OCI-LY1 (cell line): ENCODE data around the gene ACTN4.

Experiments
- H2AFZ ChIP-seq: fragments of 200-600 bp; sonication (generic), shearing (Covaris generic); 2 replicates; pipeline ENCODE4 v1.6.0; 2014; ENCODE audit warnings: antibody characterized with exemption, mild to moderate bottlenecking, low read length
- H3F3A ChIP-seq: fragments of 200-600 bp; sonication (generic), shearing (Covaris generic); 2 replicates; pipeline ENCODE4 v1.6.0; 2014; ENCODE audit warnings: mild to moderate bottlenecking, antibody characterized with exemption, low read length, moderate library complexity; ENCODE audit not compliant: insufficient read depth
- H3K27ac ChIP-seq: fragments of 200-600 bp; sonication (generic); 2 replicates; pipeline ENCODE4 v1.5.1; 2014; ENCODE audit warnings: low read length, mixed run types, mild to moderate bottlenecking, low read depth; ENCODE audit not compliant: poor library complexity, severe bottlenecking
- H3K27me3 ChIP-seq: fragments of 200-600 bp; sonication (generic); 2 replicates; pipeline ENCODE4 v1.6.0; 2014; ENCODE audit warnings: antibody characterized with exemption, mild to moderate bottlenecking, low read length, moderate library complexity; ENCODE audit not compliant: insufficient read depth
- H3K36me3 ChIP-seq: fragments of 200-600 bp; sonication (generic); 2 replicates; pipeline ENCODE4 v1.6.1; 2014; ENCODE audit warnings: mild to moderate bottlenecking, antibody characterized with exemption, low read length, moderate library complexity, mixed read lengths; ENCODE audit not compliant: insufficient read depth
- H3K4me1 ChIP-seq: fragments of 200-600 bp; sonication (generic); 2 replicates; pipeline ENCODE4 v1.5.1; 2014; ENCODE audit warnings: mild to moderate bottlenecking, low read length, moderate library complexity; ENCODE audit not compliant: insufficient read depth, severe bottlenecking
- H3K4me2 ChIP-seq: fragments of 200-600 bp; sonication (generic), shearing (Covaris generic); 2 replicates; pipeline ENCODE4 v1.6.1; 2014; ENCODE audit warnings: low read length
- H3K4me3 ChIP-seq: fragments of 200-600 bp; sonication (generic); 2 replicates; pipeline ENCODE4 v1.5.1; 2014; ENCODE audit warnings: low read length, low read depth, mild to moderate bottlenecking, mixed read lengths; ENCODE audit not compliant: poor library complexity, severe bottlenecking
- H3K79me2 ChIP-seq: fragments of 200-600 bp; shearing (Covaris generic); 2 replicates; pipeline ENCODE4 v1.6.1; 2016; ENCODE audit warnings: mixed run types, low read length, mixed read lengths; ENCODE audit not compliant: insufficient read depth
- H3K9ac ChIP-seq: fragments of 200-600 bp; sonication (generic), shearing (Covaris generic); 2 replicates; pipeline ENCODE4 v1.6.1; 2014; ENCODE audit warnings: mild to moderate bottlenecking, low read length, mixed read lengths
- H3K9me2 ChIP-seq: fragments of 200-600 bp; sonication (generic), shearing (Covaris generic); 2 replicates; pipeline ENCODE4 v1.6.1; 2014; ENCODE audit warnings: low read depth, mild to moderate bottlenecking, low read length, mixed read lengths
- H3K9me3 ChIP-seq: fragments of 200-600 bp; shearing (Covaris generic); 2 replicates; pipeline ENCODE4 v1.6.1; 2014; ENCODE audit warnings: low read length, mixed read lengths
- H4K20me1 ChIP-seq: fragments of 200-600 bp; sonication (generic), shearing (Covaris generic); 2 replicates; pipeline ENCODE4 v1.6.0; 2016; ENCODE audit warnings: mild to moderate bottlenecking, low read length; ENCODE audit not compliant: insufficient read depth
- EZH2 ChIP-seq: fragments of 200-600 bp; sonication (generic), shearing (Covaris generic); IDR thresholded peaks from 2 replicates; pipeline ENCODE4 v1.8.0; 2017; ENCODE audit warnings: borderline replicate concordance, mixed run types, mild to moderate bottlenecking, antibody characterized with exemption, low read length, moderate library complexity, mixed read lengths
- TF ChIP-seq, protein P1 (sequence below): fragments of 200-600 bp; sonication (generic), shearing (Covaris generic); IDR thresholded peaks from 2 replicates; pipeline ENCODE4 v1.5.1; 2017; ENCODE audit warnings: mild to moderate bottlenecking, antibody characterized with exemption, low read length, moderate library complexity, mixed read lengths

Gene ACTN4

DNA sequence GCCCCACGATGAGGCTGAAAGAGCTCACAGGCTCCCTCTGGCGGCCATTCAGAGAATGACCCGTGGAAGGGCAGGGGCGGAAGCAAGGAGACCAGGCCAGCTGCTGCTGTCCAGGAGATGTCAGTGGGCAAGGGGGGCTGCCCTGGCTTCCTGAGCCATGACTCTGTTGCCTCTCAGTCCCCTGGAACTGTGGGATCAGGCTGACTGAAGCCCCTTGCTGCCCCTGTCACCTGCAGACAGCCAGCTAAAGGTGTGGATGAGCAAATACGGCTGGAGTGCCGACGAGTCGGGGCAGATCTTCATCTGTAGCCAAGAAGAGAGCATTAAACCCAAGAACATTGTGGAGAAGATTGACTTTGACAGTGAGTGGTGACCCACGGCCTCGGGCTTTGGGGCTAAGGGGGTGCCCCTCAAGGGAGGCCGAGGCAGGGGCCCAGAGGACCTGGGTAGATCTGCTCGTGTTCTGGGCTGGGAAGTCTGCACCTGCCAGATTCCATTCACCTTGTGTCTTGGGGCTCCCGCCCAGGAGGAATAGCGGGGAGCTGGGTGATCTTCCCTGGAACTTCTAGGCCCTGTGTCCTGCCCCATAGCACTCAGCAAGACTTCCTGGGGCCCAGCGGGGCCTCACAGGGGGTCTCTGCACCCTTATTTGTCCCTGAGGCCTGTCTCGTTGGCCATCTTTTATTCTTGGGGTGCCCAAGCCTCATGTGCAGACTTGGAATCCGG lies 12.5 kb upstream of the ACTN4 start:
- Histone ChIP-seq H2AFZ (no peak overlapping the region), H3K9ac (no peak overlapping the region), H3F3A (no peaks in the 10 kb centered on the region), H3K9me2 (no peaks in the 10 kb centered on the region), H3K4me3 (no peak overlapping the region), H3K4me2 (no peak overlapping the region), H3K36me3 (peaks cover 43% of the 10 kb centered on the region), H4K20me1 (no peaks in the 10 kb centered on the region), H3K27ac (no peak overlapping the region), H3K4me1 (peaks cover 12% of the 10 kb centered on the region), H3K9me3 (no peaks in the 10 kb centered on the region), H3K79me2 (no peaks in the 10 kb centered on the region), H3K27me3 (no peaks in the 10 kb centered on the region)
- no peak for TF ChIP-seq EZH2
- TF ChIP-seq, protein P1, sequence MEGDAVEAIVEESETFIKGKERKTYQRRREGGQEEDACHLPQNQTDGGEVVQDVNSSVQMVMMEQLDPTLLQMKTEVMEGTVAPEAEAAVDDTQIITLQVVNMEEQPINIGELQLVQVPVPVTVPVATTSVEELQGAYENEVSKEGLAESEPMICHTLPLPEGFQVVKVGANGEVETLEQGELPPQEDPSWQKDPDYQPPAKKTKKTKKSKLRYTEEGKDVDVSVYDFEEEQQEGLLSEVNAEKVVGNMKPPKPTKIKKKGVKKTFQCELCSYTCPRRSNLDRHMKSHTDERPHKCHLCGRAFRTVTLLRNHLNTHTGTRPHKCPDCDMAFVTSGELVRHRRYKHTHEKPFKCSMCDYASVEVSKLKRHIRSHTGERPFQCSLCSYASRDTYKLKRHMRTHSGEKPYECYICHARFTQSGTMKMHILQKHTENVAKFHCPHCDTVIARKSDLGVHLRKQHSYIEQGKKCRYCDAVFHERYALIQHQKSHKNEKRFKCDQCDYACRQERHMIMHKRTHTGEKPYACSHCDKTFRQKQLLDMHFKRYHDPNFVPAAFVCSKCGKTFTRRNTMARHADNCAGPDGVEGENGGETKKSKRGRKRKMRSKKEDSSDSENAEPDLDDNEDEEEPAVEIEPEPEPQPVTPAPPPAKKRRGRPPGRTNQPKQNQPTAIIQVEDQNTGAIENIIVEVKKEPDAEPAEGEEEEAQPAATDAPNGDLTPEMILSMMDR, result peak; percentile 86

DNA sequence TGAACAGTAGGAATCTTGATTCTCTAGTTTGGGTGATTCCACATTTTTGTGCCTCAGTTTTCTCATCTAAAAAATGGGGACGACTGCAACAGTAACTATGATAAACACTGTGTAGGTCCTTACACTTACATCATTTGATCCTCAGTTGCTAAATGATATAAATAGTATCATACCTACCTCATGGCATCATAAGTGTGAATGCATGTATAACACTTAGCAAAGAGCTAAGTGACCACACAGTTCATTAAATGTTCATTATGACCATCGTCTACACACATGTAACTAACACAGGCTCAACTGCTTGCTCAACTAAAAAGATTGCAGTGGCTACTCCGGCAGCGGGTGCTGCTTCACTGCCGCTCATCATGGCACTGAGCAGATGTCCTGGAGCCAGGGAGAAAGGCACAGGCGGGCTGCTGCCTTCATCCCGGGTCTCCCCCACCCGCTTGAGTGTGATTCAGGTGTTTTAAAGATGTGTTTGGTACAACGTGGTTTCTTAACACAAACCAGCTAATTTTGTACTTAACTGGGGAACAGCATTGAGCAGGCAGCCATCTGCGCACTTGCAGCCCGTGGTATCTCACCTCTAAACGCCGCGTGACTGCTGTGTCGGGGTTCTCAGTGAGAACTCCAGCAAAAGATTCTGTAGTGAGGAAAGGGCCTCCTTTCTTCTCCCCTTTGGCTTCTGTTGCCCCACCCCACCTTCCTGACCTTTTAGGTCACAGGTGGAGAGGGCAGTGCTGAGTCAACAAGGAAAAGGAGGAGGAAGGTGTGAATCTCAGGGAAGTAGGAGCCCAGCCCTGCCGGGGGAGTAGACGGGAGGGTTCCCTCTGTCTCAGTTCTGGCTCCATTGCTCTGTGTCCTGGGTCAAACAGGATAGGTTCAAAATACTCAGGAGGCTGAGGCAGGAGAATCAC lies 11.7 kb upstream of the ACTN4 start:
- Histone ChIP-seq H3K4me1 (peaks cover 12% of the 10 kb centered on the region), H3K9me2 (no peaks in the 10 kb centered on the region), H4K20me1 (no peaks in the 10 kb centered on the region), H3K4me2 (no peak overlapping the region), H3K4me3 (no peak overlapping the region), H3K79me2 (no peaks in the 10 kb centered on the region), H3K27me3 (no peaks in the 10 kb centered on the region), H3K27ac (no peak overlapping the region), H3K9ac (no peak overlapping the region), H3K36me3 (peaks cover 38% of the 10 kb centered on the region), H3F3A (no peaks in the 10 kb centered on the region), H2AFZ (no peak overlapping the region), H3K9me3 (no peaks in the 10 kb centered on the region)
- TF ChIP-seq EZH2, result no peak
- TF ChIP-seq, protein P1, result no peak

DNA sequence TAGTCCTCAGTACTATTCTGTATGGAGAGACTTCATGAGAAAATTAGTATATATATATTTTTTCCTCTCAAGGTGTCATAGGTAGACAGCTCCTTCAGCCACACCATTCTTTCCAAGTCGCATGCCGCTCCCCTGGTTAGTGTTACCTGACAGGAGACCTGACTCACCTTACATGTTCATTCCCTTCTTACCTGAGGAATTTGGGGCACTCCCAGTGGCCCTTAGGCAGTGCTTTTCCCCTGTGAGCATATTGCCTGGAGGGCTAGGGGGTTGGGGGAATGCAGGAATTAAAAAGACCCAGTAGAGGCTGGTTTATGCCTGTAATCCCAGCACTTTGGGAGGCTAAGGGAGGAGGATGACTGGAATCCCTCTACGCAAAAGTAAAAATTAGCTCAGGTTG lies 9.0 kb upstream of the ACTN4 start:
- Histone ChIP-seq H3K27me3 (no peaks in the 10 kb centered on the region), H2AFZ (no peak overlapping the region), H4K20me1 (no peaks in the 10 kb centered on the region), H3K4me3 (no peak overlapping the region), H3K4me1 (peaks cover 21% of the 10 kb centered on the region), H3K9me2 (no peaks in the 10 kb centered on the region), H3K36me3 (peaks cover 23% of the 10 kb centered on the region), H3K79me2 (no peaks in the 10 kb centered on the region), H3K4me2 (no peak overlapping the region), H3K9ac (no peak overlapping the region), H3F3A (no peaks in the 10 kb centered on the region), H3K27ac (no peak overlapping the region), H3K9me3 (no peaks in the 10 kb centered on the region)
- TF ChIP-seq EZH2, result no peak
- TF ChIP-seq, protein P1, result no peak
